ENCODE results near the gene SNCAIP.

DNA sequence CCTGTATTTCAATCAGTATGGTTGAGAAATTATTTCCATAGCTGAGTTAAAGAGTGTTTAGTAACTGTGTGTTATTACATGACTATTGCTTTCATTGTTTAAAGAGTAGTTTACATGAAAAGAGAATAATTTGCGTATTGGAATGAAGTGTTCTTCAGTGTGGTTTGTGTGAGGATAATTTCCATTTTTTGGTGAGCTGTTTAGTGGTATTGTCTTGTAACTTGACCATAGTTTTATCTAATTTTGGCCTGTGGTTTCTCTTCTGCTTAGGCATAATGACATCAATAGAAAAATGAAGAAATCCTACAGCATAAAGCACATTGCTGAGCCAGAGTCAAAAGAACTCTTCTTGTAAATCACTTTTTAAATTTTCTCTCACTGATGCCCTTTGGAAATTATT is 151.2 kb downstream of the SNCAIP start:
- no peak for TF ChIP-seq NR1H2 (CRISPR knock-in tag; IDR thresholded peaks at IDR 0.05)
- TF ChIP-seq CREB1 (IDR thresholded peaks at IDR 0.05): no peak
- TF ChIP-seq CREB1 (CRISPR knock-in tag; IDR thresholded peaks at IDR 0.05): no peak
- no peak for TF ChIP-seq FOXK2 (conservative IDR thresholded peaks at IDR 0.05 in 1 of 2, IDR thresholded peaks at IDR 0.05 in 1 of 2; ENCODE audit: low read depth in 2 of 2)
- no peak for TF ChIP-seq SMAD3 (CRISPR knock-in tag; conservative IDR thresholded peaks at IDR 0.05)
- no peak for TF ChIP-seq SMC3 (conservative IDR thresholded peaks at IDR 0.05; ENCODE audit: insufficient read depth, low read depth, low read length)
- no peak for TF ChIP-seq CBFB (CRISPR knock-in tag; IDR thresholded peaks at IDR 0.05)
- TF ChIP-seq ZNF121 (CRISPR knock-in tag; conservative IDR thresholded peaks at IDR 0.05): no peak
- TF ChIP-seq POLR2A (conservative IDR thresholded peaks at IDR 0.05): no peak
- no peak for TF ChIP-seq RBM34 (IDR thresholded peaks at IDR 0.05; ENCODE audit: borderline replicate concordance, insufficient read depth, low read length)
- TF ChIP-seq, protein P1, sequence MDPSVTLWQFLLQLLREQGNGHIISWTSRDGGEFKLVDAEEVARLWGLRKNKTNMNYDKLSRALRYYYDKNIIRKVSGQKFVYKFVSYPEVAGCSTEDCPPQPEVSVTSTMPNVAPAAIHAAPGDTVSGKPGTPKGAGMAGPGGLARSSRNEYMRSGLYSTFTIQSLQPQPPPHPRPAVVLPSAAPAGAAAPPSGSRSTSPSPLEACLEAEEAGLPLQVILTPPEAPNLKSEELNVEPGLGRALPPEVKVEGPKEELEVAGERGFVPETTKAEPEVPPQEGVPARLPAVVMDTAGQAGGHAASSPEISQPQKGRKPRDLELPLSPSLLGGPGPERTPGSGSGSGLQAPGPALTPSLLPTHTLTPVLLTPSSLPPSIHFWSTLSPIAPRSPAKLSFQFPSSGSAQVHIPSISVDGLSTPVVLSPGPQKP (CRISPR knock-in tag; IDR thresholded peaks at IDR 0.05): no peak
- no peak for TF ChIP-seq PHF20 (IDR thresholded peaks at IDR 0.05; ENCODE audit: partially characterized antibody)
- TF ChIP-seq, protein P2, sequence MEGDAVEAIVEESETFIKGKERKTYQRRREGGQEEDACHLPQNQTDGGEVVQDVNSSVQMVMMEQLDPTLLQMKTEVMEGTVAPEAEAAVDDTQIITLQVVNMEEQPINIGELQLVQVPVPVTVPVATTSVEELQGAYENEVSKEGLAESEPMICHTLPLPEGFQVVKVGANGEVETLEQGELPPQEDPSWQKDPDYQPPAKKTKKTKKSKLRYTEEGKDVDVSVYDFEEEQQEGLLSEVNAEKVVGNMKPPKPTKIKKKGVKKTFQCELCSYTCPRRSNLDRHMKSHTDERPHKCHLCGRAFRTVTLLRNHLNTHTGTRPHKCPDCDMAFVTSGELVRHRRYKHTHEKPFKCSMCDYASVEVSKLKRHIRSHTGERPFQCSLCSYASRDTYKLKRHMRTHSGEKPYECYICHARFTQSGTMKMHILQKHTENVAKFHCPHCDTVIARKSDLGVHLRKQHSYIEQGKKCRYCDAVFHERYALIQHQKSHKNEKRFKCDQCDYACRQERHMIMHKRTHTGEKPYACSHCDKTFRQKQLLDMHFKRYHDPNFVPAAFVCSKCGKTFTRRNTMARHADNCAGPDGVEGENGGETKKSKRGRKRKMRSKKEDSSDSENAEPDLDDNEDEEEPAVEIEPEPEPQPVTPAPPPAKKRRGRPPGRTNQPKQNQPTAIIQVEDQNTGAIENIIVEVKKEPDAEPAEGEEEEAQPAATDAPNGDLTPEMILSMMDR (IDR thresholded peaks at IDR 0.05 in 2 of 3, conservative IDR thresholded peaks at IDR 0.05 in 1 of 3; ENCODE audit: insufficient read depth in 2 of 3, low read depth in 1 of 3, low read length in 3 of 3): no peak
- no peak for TF ChIP-seq MAFK (IDR thresholded peaks at IDR 0.05; ENCODE audit: low read length)
